Caco-2 (cell line): ENCODE measurements around the gene C14orf119. TPM values are rescaled to one million over a fixed set of nuclear protein-coding genes. Genes with fewer than 3 reads are reported as not detected.

Source experiments
- BruUV-seq: library from RNA; stranded (reverse); fragments of 400-500 nt; replicated peaks from 2 replicates; lab custom pipeline; 2021; lab: Mats Ljungman, UMichigan
- CTCF ChIA-PET: fragments of 300-600 bp; sonication (Branson Sonifier 250); formaldehyde crosslinking; loops from one replicate; lab custom pipeline; 2022; ENCODE audit warnings: antibody characterized with exemption; lab: Charles Lee
- POLR2A ChIA-PET: fragments of 300-600 bp; sonication (Branson Sonifier 250); formaldehyde crosslinking; loops from one replicate; lab custom pipeline; 2022; ENCODE audit warnings: antibody characterized with exemption; lab: Charles Lee
- DNase-seq, 2 experiments: peaks; one replicate each; pipeline versions ENCODE4 v3.0.0 to v3.0.0-alpha.2; 2020 to 2022
- H3K27me3 ChIP-seq: replicated peaks from 2 replicates; pipeline ENCODE4 v1.6.0; 2011; ENCODE audit warnings: low read length; ENCODE audit not compliant: control insufficient read depth, insufficient read depth
- H3K36me3 ChIP-seq: 2 replicates; pipeline ENCODE4 v1.5.1; 2011; ENCODE audit warnings: low read length; ENCODE audit not compliant: control insufficient read depth, insufficient read depth
- H3K4me1 ChIP-seq: fragments of 250-450 bp; sonication (Bioruptor Pico); 2 replicates; pipeline ENCODE4 v1.5.1; 2020; ENCODE audit warnings: mild to moderate bottlenecking
- H3K4me3 ChIP-seq: 2 replicates; pipeline ENCODE4 v1.5.1; 2011; ENCODE audit warnings: low read depth, mild to moderate bottlenecking, control low read depth, low read length
- H3K9me3 ChIP-seq: fragments of 250-450 bp; sonication (Bioruptor Pico); 2 replicates; pipeline ENCODE4 v1.5.1; 2020; ENCODE audit warnings: mild to moderate bottlenecking, moderate library complexity
- H3K27ac Mint-ChIP-seq: one replicate; pipeline ENCODE4 v1.8.0; 2022; ENCODE audit warnings: mixed read lengths; ENCODE audit not compliant: unreplicated experiment
- H3K27me3 Mint-ChIP-seq: one replicate; pipeline ENCODE4 v1.8.0; 2022; ENCODE audit warnings: mixed read lengths; ENCODE audit not compliant: insufficient read depth, unreplicated experiment
- H3K36me3 Mint-ChIP-seq: one replicate; pipeline ENCODE4 v1.8.0; 2022; ENCODE audit warnings: mild to moderate bottlenecking, mixed read lengths; ENCODE audit not compliant: insufficient read depth, unreplicated experiment
- H3K4me1 Mint-ChIP-seq: one replicate; pipeline ENCODE4 v1.8.0; 2022; ENCODE audit warnings: low read depth, mixed read lengths; ENCODE audit not compliant: unreplicated experiment
- H3K4me3 Mint-ChIP-seq: one replicate; pipeline ENCODE4 v1.8.0; 2022; ENCODE audit warnings: mild to moderate bottlenecking, moderate library complexity, mixed read lengths; ENCODE audit not compliant: unreplicated experiment
- H3K9me3 Mint-ChIP-seq: one replicate; pipeline ENCODE4 v1.8.0; 2022; ENCODE audit warnings: mixed read lengths; ENCODE audit not compliant: unreplicated experiment
- CTCF ChIP-seq, 2 experiments: fragments of 200-600 bp in 1 of 2; IDR thresholded peaks; 1 replicate in 1 of 2; 2 replicates in 1 of 2; pipeline versions ENCODE4 v1.5.1 to v1.8.0; 2011 to 2022; ENCODE audit warnings: antibody characterized with exemption in 1 of 2, control low read depth in 1 of 2, inconsistent platforms in 1 of 2, low read depth in 1 of 2, low read length in 1 of 2, mild to moderate bottlenecking in 1 of 2, moderate library complexity in 1 of 2; ENCODE audit not compliant: insufficient read depth in 1 of 2, severe bottlenecking in 1 of 2, unreplicated experiment in 1 of 2
- intact Hi-C: fragments of 100-400 bp; cut with micrococcal nuclease; formaldehyde crosslinking; loops from one replicate; pipeline ENCODE4 v1.10.0; 2022; ENCODE audit not compliant: unreplicated experiment
- total RNA-seq: library from RNA; stranded (reverse); gene quantifications from 2 replicates; pipeline ENCODE4 v1.2.3, GENCODE V29; 2022

C14orf119 gene
- total RNA-seq, 1 experiment from 2014 or later, result 52.0 TPM

- Histone ChIP-seq H3K9me3 (no peaks in the 10 kb centered on the region), H3K27me3 (no peaks in the 10 kb centered on the region), H3K4me1 (peaks cover 7% of the 10 kb centered on the region), H3K36me3 (no peaks in the 10 kb centered on the region), H3K4me3 (no peak overlapping the region)
- ChIA-PET CTCF (interaction anchor here (0.7 to 3.8 kb wide), 3 partner anchors 15 to 67 kb away, joined by 4 to 27 read pairs (median 5); no protein-coding TSS in a partner anchor), POLR2A (no interaction called here)
- H3K27me3 Mint-ChIP-seq, result no peaks in the 10 kb centered on the region
- H3K36me3 Mint-ChIP-seq, result peaks cover 16% of the 10 kb centered on the region
- no peak for DNase-seq
- intact Hi-C loops, result no loop called here
- H3K4me3 Mint-ChIP-seq, result no peak overlapping the region
- H3K27ac Mint-ChIP-seq, result no peak overlapping the region
- H3K4me1 Mint-ChIP-seq, result peaks cover 15% of the 10 kb centered on the region
- TF ChIP-seq CTCF (IDR thresholded peaks at IDR 0.05; ENCODE audit: insufficient read depth in 1 of 2, low read depth in 1 of 2, low read length in 1 of 2, severe bottlenecking in 1 of 2, unreplicated experiment in 1 of 2), result no peak
- H3K9me3 Mint-ChIP-seq, result no peaks in the 10 kb centered on the region
- no TSS peak for BruUV-seq
Measured at GRCh38 chr14:23053426-23053825, 41.9 kb upstream of the C14orf119 start.

GRCh38 chr14:23054000-23054811 is 41.1 kb upstream of the C14orf119 start:
- POLR2A ChIA-PET, result no interaction called here
- no peaks in the 10 kb centered on the region for H3K9me3 Mint-ChIP-seq
- H3K27me3 Mint-ChIP-seq, result no peaks in the 10 kb centered on the region
- H3K36me3 ChIP-seq, result no peaks in the 10 kb centered on the region
- no peak for DNase-seq
- peaks cover 15% of the 10 kb centered on the region for H3K4me1 Mint-ChIP-seq
- H3K27me3 ChIP-seq, result no peaks in the 10 kb centered on the region
- no TSS peak for BruUV-seq
- peak in 1 of 2 experiments; percentile 18 for TF ChIP-seq CTCF (IDR thresholded peaks at IDR 0.05; ENCODE audit: insufficient read depth in 1 of 2, low read depth in 1 of 2, low read length in 1 of 2, severe bottlenecking in 1 of 2, unreplicated experiment in 1 of 2)
- no peak overlapping the region for H3K27ac Mint-ChIP-seq
- H3K9me3 ChIP-seq, result no peaks in the 10 kb centered on the region
- peaks cover 24% of the 10 kb centered on the region for H3K36me3 Mint-ChIP-seq
- no peak overlapping the region for H3K4me3 Mint-ChIP-seq
- no peak overlapping the region for H3K4me3 ChIP-seq
- CTCF ChIA-PET, result interaction anchor here (0.7 to 3.8 kb wide), 3 partner anchors 14 to 68 kb away, joined by 4 to 27 read pairs (median 5); no protein-coding TSS in a partner anchor
- peaks cover 7% of the 10 kb centered on the region for H3K4me1 ChIP-seq
- intact Hi-C loops, result no loop called here

- POLR2A ChIA-PET, result interaction anchor here (1.7 kb wide), 1 partner anchor 40 kb away, joined by 4 read pairs; the partner anchor contains the start of genes ACIN1 and C14orf119
- no peak for DNase-seq
- intact Hi-C loops, result loop anchor here (5.0 kb wide), 1 partner anchor 498 kb away; no protein-coding TSS in a partner anchor
Measured at GRCh38 chr14:23055147-23055550, 40.2 kb upstream of the C14orf119 start.

More at GRCh38 chr14:23055147-23055550, 40.2 kb upstream of the C14orf119 start:
- Histone ChIP-seq H3K27me3 (no peaks in the 10 kb centered on the region), H3K9me3 (no peaks in the 10 kb centered on the region), H3K4me1 (peaks cover 7% of the 10 kb centered on the region), H3K36me3 (no peaks in the 10 kb centered on the region), H3K4me3 (no peak overlapping the region)
- Mint-ChIP-seq H3K27me3 (no peaks in the 10 kb centered on the region), H3K4me3 (no peak overlapping the region), H3K9me3 (no peaks in the 10 kb centered on the region), H3K4me1 (peaks cover 15% of the 10 kb centered on the region), H3K27ac (no peak overlapping the region), H3K36me3 (peaks cover 33% of the 10 kb centered on the region)
- no peak for TF ChIP-seq CTCF (IDR thresholded peaks at IDR 0.05; ENCODE audit: insufficient read depth in 1 of 2, low read depth in 1 of 2, low read length in 1 of 2, severe bottlenecking in 1 of 2, unreplicated experiment in 1 of 2)
- CTCF ChIA-PET, result interaction anchor here (1.0 to 3.8 kb wide), 6 partner anchors 48 to 82 kb away, joined by 6 to 27 read pairs (median 8); no protein-coding TSS in a partner anchor
- BruUV-seq, result no TSS peak
